ENCODE results near the gene TMED9.

The TMED9 gene

DNA sequence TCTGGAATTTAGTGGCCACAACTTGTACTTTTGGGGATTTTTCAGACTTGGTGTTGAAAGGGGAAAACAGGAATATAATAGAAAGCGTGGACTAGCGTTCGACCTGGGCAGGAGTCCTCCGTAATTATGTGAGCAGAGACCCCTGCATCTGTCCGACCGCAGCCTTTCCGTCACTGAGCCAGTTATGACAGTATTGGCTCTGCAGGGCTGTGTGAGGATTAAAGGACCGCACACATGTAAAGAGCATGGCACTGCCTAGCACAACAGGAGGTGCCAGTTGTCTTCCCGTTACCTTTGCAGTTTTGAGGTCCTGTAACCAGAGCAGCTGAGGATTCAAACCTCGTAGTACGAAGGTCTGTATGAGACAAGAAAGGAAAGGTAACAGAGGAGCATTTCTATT is 9.1 kb downstream of the TMED9 start:
- no peak for ATAC-seq
- TF ChIP-seq, protein P1, sequence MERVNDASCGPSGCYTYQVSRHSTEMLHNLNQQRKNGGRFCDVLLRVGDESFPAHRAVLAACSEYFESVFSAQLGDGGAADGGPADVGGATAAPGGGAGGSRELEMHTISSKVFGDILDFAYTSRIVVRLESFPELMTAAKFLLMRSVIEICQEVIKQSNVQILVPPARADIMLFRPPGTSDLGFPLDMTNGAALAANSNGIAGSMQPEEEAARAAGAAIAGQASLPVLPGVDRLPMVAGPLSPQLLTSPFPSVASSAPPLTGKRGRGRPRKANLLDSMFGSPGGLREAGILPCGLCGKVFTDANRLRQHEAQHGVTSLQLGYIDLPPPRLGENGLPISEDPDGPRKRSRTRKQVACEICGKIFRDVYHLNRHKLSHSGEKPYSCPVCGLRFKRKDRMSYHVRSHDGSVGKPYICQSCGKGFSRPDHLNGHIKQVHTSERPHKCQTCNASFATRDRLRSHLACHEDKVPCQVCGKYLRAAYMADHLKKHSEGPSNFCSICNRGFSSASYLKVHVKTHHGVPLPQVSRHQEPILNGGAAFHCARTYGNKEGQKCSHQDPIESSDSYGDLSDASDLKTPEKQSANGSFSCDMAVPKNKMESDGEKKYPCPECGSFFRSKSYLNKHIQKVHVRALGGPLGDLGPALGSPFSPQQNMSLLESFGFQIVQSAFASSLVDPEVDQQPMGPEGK (CRISPR knock-in tag; IDR thresholded peaks at IDR 0.05; ENCODE audit: borderline replicate concordance), result no peak
- TF ChIP-seq OSR1 (CRISPR knock-in tag; IDR thresholded peaks at IDR 0.05) (no peak), ZFP30 (CRISPR knock-in tag; IDR thresholded peaks at IDR 0.05) (no peak), BACH2 (CRISPR knock-in tag; IDR thresholded peaks at IDR 0.05; ENCODE audit: borderline replicate concordance) (no peak), PPARA (CRISPR knock-in tag; IDR thresholded peaks at IDR 0.05; ENCODE audit: borderline replicate concordance) (no peak)

DNA sequence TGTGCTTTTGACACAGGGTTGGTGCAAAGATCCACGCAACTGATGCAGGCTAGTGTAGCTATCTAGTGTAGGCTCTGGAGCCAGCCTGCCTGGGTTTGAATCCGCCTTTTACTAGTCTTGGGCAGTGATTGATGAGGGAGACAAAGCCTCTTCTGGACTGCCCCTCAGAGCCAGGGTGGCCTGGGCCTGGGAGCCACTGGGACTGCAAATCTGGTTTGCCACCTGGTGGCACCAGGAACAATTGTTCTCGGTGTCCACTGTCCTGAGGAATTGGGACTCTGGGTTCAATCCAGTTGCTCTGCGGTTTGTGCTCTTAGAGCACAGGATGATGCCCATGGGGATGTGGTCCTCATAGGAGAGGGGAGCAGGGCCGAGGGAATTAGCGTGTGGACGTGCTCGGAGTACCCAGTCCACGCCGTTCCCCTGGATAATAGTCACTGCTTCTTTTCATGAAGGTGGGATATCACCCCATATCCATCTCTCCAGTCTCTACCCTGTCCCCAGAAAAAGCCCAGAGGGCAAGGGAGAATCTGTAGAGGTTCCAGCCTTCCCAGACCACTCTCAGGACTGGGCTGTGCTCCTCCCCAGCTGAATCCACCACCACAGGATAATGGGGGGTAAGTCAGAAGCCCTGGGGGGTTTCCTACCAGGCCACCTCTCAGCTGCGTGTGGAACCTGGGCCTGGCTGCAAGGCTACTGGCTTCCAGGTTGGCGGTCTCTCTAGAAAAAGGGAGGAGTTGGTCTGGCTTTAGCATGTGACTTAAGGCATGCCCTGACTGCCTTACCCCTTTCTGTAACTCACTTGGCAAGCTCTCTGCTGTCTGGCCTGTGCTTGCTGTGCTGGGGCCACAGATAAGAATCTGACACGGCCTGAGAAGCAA is 9.8 kb downstream of the TMED9 start:
- no peak for ATAC-seq
- no peak for TF ChIP-seq BACH2 (CRISPR knock-in tag; IDR thresholded peaks at IDR 0.05; ENCODE audit: borderline replicate concordance)
- no peak for TF ChIP-seq ISL1 (CRISPR knock-in tag; IDR thresholded peaks at IDR 0.05)
- no peak for TF ChIP-seq ZNF8 (CRISPR knock-in tag; IDR thresholded peaks at IDR 0.05)
- TF ChIP-seq, protein P1 (CRISPR knock-in tag; IDR thresholded peaks at IDR 0.05; ENCODE audit: borderline replicate concordance), result no peak
- no peak for TF ChIP-seq ZNF70 (CRISPR knock-in tag; IDR thresholded peaks at IDR 0.05)
- no peak for TF ChIP-seq CSDC2 (CRISPR knock-in tag; IDR thresholded peaks at IDR 0.05)
- TF ChIP-seq PPARA (CRISPR knock-in tag; IDR thresholded peaks at IDR 0.05; ENCODE audit: borderline replicate concordance), result no peak
- TF ChIP-seq ESRRG (CRISPR knock-in tag; IDR thresholded peaks at IDR 0.05), result no peak
- no peak for TF ChIP-seq ZNF565 (CRISPR knock-in tag; conservative IDR thresholded peaks at IDR 0.05; ENCODE audit: low read depth)
- no peak for TF ChIP-seq ZFP30 (CRISPR knock-in tag; IDR thresholded peaks at IDR 0.05)
- TF ChIP-seq, protein P2, sequence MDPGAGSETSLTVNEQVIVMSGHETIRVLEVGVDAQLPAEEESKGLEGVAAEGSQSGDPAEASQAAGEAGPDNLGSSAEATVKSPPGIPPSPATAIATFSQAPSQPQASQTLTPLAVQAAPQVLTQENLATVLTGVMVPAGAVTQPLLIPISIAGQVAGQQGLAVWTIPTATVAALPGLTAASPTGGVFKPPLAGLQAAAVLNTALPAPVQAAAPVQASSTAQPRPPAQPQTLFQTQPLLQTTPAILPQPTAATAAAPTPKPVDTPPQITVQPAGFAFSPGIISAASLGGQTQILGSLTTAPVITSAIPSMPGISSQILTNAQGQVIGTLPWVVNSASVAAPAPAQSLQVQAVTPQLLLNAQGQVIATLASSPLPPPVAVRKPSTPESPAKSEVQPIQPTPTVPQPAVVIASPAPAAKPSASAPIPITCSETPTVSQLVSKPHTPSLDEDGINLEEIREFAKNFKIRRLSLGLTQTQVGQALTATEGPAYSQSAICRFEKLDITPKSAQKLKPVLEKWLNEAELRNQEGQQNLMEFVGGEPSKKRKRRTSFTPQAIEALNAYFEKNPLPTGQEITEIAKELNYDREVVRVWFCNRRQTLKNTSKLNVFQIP (CRISPR knock-in tag; IDR thresholded peaks at IDR 0.05; ENCODE audit: borderline replicate concordance, low read depth), result no peak
- no peak for TF ChIP-seq RARB (CRISPR knock-in tag; IDR thresholded peaks at IDR 0.05)
- no peak for TF ChIP-seq TCF4 (CRISPR knock-in tag; IDR thresholded peaks at IDR 0.05; ENCODE audit: borderline replicate concordance)
- TF ChIP-seq ZFP3 (CRISPR knock-in tag; IDR thresholded peaks at IDR 0.05), result no peak
- TF ChIP-seq OSR1 (CRISPR knock-in tag; IDR thresholded peaks at IDR 0.05), result no peak
- TF ChIP-seq, protein P3, sequence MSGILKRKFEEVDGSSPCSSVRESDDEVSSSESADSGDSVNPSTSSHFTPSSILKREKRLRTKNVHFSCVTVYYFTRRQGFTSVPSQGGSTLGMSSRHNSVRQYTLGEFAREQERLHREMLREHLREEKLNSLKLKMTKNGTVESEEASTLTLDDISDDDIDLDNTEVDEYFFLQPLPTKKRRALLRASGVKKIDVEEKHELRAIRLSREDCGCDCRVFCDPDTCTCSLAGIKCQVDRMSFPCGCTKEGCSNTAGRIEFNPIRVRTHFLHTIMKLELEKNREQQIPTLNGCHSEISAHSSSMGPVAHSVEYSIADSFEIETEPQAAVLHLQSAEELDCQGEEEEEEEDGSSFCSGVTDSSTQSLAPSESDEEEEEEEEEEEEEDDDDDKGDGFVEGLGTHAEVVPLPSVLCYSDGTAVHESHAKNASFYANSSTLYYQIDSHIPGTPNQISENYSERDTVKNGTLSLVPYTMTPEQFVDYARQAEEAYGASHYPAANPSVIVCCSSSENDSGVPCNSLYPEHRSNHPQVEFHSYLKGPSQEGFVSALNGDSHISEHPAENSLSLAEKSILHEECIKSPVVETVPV (CRISPR knock-in tag; IDR thresholded peaks at IDR 0.05), result no peak
- no peak for TF ChIP-seq ARNTL (CRISPR knock-in tag; IDR thresholded peaks at IDR 0.05; ENCODE audit: borderline replicate concordance, low read depth)

DNA sequence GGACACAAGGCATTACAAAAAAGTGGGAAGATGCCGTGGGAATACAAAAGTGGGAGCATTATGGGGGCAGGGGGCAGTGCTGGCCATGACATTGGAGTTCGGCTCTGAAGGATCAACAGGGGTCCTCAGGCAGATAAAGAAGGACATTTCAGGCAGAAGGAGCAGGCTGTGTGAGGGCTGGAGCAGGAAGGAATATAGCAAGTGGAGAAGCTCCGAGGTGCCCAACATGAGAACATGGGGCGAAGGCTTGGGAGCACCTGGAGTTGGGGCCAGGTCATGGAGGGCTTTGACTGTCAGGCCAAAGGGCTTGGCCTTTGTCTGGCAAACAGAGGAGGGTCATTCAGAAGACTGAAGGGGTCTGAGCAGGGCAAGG is 10.4 kb downstream of the TMED9 start:
- no peak for ATAC-seq
- TF ChIP-seq TOX (CRISPR knock-in tag; IDR thresholded peaks at IDR 0.05; ENCODE audit: borderline replicate concordance) (no peak), RARB (CRISPR knock-in tag; IDR thresholded peaks at IDR 0.05) (no peak)

DNA sequence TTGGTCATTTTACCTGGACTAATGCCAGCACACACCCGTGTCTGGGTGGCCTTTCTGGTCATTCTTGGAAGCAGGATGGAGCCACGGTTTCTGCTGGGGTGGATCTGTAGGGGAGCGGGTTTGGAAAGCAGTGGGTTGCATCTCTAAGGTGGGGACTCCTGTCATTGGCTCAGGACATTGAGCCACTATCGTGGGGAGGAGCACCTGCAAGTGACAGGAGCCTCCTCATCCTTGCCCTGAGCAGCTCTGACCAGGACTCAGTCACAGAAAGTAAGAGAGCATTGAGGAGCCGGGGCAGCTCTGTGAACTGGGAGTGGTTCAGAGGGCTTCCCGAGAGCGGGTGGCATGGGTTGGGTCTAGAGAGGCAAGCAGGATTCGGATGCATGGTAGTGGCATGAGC is 11.6 kb downstream of the TMED9 start:
- TF ChIP-seq ZNF70 (CRISPR knock-in tag; IDR thresholded peaks at IDR 0.05) (no peak), RARB (CRISPR knock-in tag; IDR thresholded peaks at IDR 0.05) (no peak), OSR1 (CRISPR knock-in tag; IDR thresholded peaks at IDR 0.05) (no peak), ARNTL (CRISPR knock-in tag; IDR thresholded peaks at IDR 0.05; ENCODE audit: borderline replicate concordance, low read depth) (no peak), ZFP3 (CRISPR knock-in tag; IDR thresholded peaks at IDR 0.05) (no peak), ZC3H10 (CRISPR knock-in tag; IDR thresholded peaks at IDR 0.05) (no peak), ISL1 (CRISPR knock-in tag; IDR thresholded peaks at IDR 0.05) (no peak), CSDC2 (CRISPR knock-in tag; IDR thresholded peaks at IDR 0.05) (no peak), ZFP30 (CRISPR knock-in tag; IDR thresholded peaks at IDR 0.05) (no peak), GLIS3 (CRISPR knock-in tag; IDR thresholded peaks at IDR 0.05) (no peak), TOX (CRISPR knock-in tag; IDR thresholded peaks at IDR 0.05; ENCODE audit: borderline replicate concordance) (no peak)
- TF ChIP-seq, protein P2 (CRISPR knock-in tag; IDR thresholded peaks at IDR 0.05; ENCODE audit: borderline replicate concordance, low read depth), result no peak
- TF ChIP-seq, protein P4, sequence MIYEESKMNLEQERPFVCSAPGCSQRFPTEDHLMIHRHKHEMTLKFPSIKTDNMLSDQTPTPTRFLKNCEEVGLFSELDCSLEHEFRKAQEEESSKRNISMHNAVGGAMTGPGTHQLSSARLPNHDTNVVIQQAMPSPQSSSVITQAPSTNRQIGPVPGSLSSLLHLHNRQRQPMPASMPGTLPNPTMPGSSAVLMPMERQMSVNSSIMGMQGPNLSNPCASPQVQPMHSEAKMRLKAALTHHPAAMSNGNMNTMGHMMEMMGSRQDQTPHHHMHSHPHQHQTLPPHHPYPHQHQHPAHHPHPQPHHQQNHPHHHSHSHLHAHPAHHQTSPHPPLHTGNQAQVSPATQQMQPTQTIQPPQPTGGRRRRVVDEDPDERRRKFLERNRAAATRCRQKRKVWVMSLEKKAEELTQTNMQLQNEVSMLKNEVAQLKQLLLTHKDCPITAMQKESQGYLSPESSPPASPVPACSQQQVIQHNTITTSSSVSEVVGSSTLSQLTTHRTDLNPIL (CRISPR knock-in tag; IDR thresholded peaks at IDR 0.05; ENCODE audit: low read depth), result no peak
- ATAC-seq, result no peak

Data from SK-N-SH treated with all-trans-retinoic acid at 6 μM for 48 hours (cell line).